HG03025 (cell line): ENCODE measurements around the gene NISCH.

Source experiments
- ATAC-seq: cut with Tn5 transposase; IDR thresholded peaks from one replicate; pipeline ENCODE4 v1.9.1; 2021; ENCODE audit warnings: mild to moderate bottlenecking, moderate library complexity; ENCODE audit not compliant: unreplicated experiment, low FRiP score

NISCH gene

GRCh38 chr3:52446631-52447511 is 8.5 kb upstream of the NISCH start:
- no peak for ATAC-seq

- no peak for ATAC-seq
Measured at GRCh38 chr3:52447512-52448355, 7.7 kb upstream of the NISCH start.

GRCh38 chr3:52450489-52451236 is 4.7 kb upstream of the NISCH start:
- no peak for ATAC-seq

GRCh38 chr3:52451237-52452083 is 3.9 kb upstream of the NISCH start:
- ATAC-seq: no peak

- no peak for ATAC-seq
Measured at GRCh38 chr3:52452126-52452525, 3.3 kb upstream of the NISCH start.

- no peak for ATAC-seq
Measured at GRCh38 chr3:52452570-52453221, 2.7 kb upstream of the NISCH start.

GRCh38 chr3:52453496-52454249 is 1.7 kb upstream of the NISCH start, which contains the start of gene TNNC1:
Gene TNNC1 (minus strand): TSS chr3:52454041. CDS start chr3:52454015, 26 bp downstream.
- ATAC-seq: no peak

GRCh38 chr3:52454250-52454937 is 1.0 kb upstream of the NISCH start:
- no peak for ATAC-seq

DNA sequence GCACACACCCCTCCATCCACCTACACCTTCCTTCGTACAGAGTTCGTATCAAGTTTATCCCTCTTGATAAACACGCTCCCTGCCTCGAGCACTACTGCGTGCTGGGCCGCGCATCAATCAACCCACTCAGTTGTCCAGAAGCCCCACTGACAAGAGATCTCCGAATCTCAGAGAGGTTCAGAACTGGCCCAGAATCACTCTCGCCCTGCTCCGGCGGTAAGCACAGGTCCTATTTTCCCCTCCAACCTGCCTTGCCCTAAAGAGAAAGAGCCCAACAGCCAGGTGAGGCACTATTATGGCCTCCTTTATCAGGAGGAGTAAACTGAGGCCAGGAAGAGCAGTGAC is 494 bp upstream of the NISCH start:
- ATAC-seq: peak; percentile 3

DNA sequence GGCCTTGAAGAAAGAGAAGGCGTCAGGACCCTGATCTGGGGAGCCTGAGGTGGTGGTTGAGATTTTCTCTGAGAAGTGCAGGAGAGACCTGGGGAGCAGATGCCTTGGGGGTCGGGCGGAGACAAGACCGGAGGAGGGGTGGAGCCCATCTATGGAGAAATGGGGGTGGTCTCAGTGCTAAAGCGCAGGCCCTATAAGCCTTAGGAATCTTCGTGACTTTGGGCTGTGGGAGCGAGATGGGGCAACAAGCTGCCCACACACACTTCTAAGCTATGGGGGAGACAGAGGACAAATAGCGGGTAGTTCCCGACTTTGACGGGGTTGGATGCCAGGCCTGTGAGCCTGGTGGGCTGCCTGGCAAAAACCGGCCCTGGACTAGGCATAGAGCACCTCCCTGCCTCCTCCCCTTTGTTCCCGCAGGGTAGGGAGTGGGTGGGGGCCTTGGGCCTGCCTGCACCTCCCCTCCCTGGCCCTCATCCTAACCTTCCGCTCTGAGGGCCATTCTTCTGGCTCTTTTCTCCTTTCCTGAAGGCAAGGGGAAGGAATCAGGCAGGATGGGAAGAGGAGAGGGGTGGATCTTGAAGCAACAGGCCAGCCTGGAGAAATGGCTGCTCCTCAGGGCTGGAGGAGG is 880 bp downstream of the NISCH start:
- no peak for ATAC-seq

GRCh38 chr3:52456800-52457183 is 1.4 kb downstream of the NISCH start:
- ATAC-seq: no peak

GRCh38 chr3:52458031-52458760 is 2.8 kb downstream of the NISCH start:
- no peak for ATAC-seq

GRCh38 chr3:52458770-52459545 is 3.6 kb downstream of the NISCH start:
- ATAC-seq: no peak

DNA sequence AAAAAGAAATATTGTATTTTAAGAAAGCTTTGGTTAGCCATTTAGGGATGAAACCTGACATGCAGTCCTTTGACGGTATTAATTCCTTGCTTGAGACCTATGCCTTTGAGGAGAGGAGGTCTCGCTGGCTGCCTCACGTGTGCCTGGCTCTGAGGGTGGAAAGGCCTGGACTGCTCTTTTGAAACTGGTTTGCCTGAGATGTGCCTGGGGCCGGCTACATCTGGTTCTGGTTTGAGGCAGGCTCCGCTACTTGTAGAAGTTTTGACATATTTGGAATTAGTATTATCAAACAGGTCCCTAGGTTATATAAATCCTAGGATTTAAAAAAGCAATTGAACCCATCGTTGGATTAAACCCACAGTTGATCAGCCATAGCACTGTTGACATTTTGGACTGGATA is 6.5 kb downstream of the NISCH start:
- ATAC-seq: no peak

DNA sequence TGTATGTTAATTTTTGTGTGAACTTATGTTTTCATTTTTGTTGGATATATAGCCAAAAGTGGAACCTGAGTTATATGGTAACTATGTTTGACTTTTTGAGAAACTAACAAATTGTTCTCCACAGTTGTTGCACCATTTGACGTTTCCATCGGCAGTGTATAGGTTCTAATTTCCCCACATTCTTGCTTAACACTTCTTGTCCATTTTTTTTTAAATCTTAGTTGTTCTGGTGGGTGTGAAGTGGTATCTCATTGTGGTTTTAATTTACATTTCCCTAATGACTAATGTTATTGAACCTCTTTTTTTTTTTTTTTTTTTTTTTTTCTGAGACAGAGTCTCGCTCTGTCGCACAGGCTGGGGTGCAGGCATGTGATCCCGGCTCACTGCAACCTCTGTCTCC is 8.0 kb downstream of the NISCH start:
- no peak for ATAC-seq

- ATAC-seq: no peak
Measured at GRCh38 chr3:52468336-52468735, 12.9 kb downstream of the NISCH start.
